Hepatocyte (in vitro differentiated cells): ENCODE results near the gene PDS5A. TPM values are rescaled to one million over a fixed set of nuclear protein-coding genes. Genes with fewer than 3 reads are reported as not detected.
"Not testable (repeated sequence)": the region's sequence is repeated elsewhere in the genome, so short reads cannot be mapped to it uniquely, and the experiment has no call there.

Experiments used
- DNase-seq: peaks from one replicate; pipeline ENCODE4 v3.0.0-alpha.2; 2016; ENCODE audit warnings: low spot score
- H2AFZ ChIP-seq: fragments of 200-600 bp; sonication (generic); 2 replicates; pipeline ENCODE4 v1.6.0; 2016; ENCODE audit warnings: antibody characterized with exemption, mild to moderate bottlenecking
- H3K27ac ChIP-seq: fragments of 200-600 bp; sonication (generic); 2 replicates; pipeline ENCODE4 v1.5.1; 2016; ENCODE audit warnings: mild to moderate bottlenecking
- H3K27me3 ChIP-seq: fragments of 200-600 bp; sonication (generic); 2 replicates; pipeline ENCODE4 v1.6.1; 2016
- H3K36me3 ChIP-seq: fragments of 200-600 bp; sonication (generic); replicated peaks from 2 replicates; pipeline ENCODE4 v1.5.1; 2016; ENCODE audit warnings: low read depth; ENCODE audit not compliant: insufficient read depth
- H3K4me1 ChIP-seq: fragments of 200-600 bp; sonication (generic); 2 replicates; pipeline ENCODE4 v1.5.1; 2016; ENCODE audit warnings: mild to moderate bottlenecking, moderate library complexity; ENCODE audit not compliant: insufficient read depth
- H3K4me2 ChIP-seq: fragments of 200-600 bp; sonication (generic); 2 replicates; pipeline ENCODE4 v1.6.0; 2016
- H3K4me3 ChIP-seq: fragments of 200-600 bp; sonication (generic); 2 replicates; pipeline ENCODE4 v1.5.1; 2016; ENCODE audit warnings: mild to moderate bottlenecking
- H3K79me2 ChIP-seq: fragments of 200-600 bp; sonication (generic); 2 replicates; pipeline ENCODE4 v1.6.0; 2017; ENCODE audit warnings: mild to moderate bottlenecking
- H3K9me2 ChIP-seq: fragments of 200-600 bp; sonication (generic); replicated peaks from 2 replicates; pipeline ENCODE4 v1.6.0; 2017; ENCODE audit warnings: mild to moderate bottlenecking; ENCODE audit not compliant: insufficient read depth
- H3K9me3 ChIP-seq: fragments of 200-600 bp; sonication (generic); 2 replicates; pipeline ENCODE4 v1.5.1; 2016; ENCODE audit warnings: low read depth, mild to moderate bottlenecking
- H4K20me1 ChIP-seq: fragments of 200-600 bp; sonication (generic); 2 replicates; pipeline ENCODE4 v1.6.0; 2016; ENCODE audit warnings: mild to moderate bottlenecking; ENCODE audit not compliant: insufficient read depth, poor library complexity, severe bottlenecking
- CTCF ChIP-seq: fragments of 200-600 bp; sonication (generic); IDR thresholded peaks from 2 replicates; pipeline ENCODE4 v1.5.1; 2016; ENCODE audit warnings: antibody characterized with exemption, mild to moderate bottlenecking; ENCODE audit not compliant: poor library complexity
- EZH2 ChIP-seq: fragments of 200-600 bp; sonication (generic); IDR thresholded peaks from 2 replicates; pipeline ENCODE4 v1.6.1; 2016; ENCODE audit warnings: antibody characterized with exemption, mild to moderate bottlenecking, borderline replicate concordance
- EZH2phosphoT487 ChIP-seq: fragments of 200-600 bp; sonication (generic); IDR thresholded peaks from one replicate; pipeline ENCODE4 v1.6.1; 2018; ENCODE audit warnings: antibody characterized with exemption, mild to moderate bottlenecking, low read depth, moderate library complexity; ENCODE audit not compliant: unreplicated experiment, severe bottlenecking
- whole genome bisulfite sequencing: methylation state at CpG from one replicate; pipeline ENCODE4 v1.1.6; 2016; ENCODE audit warnings: low lambda C conversion rate; ENCODE audit errors: missing lambda C conversion rate; 5-methylcytosine and 5-hydroxymethylcytosine counted together
- polyA plus RNA-seq: library from polyadenylated mRNA; unstranded; fragments of >200 nt; fragmentation: Nextera tagmentation; extraction: Ambion mirVana; gene quantifications from 2 replicates; pipeline ENCODE4 v1.2.1, GENCODE V29; 2016
- total RNA-seq: library from RNA; depleted of rRNA; stranded (reverse); fragments of >200 nt; gene quantifications from 2 replicates; pipeline ENCODE4 v1.2.3, GENCODE V29; 2014

PDS5A gene
- total and polyA plus RNA-seq, 2 experiments from 2014 or later, result 24.6 to 69.2 TPM

DNA sequence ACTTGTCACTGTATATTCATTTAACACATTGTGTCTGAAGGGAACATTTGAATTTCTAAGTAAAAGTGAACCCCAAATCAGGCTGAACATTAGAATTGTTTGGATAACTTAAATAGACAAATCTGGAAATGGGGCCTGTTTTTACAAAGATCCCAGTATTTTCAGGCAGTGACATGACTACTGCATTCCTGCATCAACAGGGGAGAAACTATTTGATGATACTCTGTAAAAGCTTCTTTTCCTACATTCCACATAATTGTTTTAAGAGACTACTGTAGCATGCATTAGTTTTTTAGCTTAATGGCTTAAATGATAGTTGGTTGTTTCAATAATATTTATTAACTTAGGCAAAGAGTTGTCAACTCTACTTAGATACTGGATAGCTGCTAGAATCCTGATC lies 127.0 kb downstream of the PDS5A start:
- TF ChIP-seq EZH2, result no peak
- no peak for TF ChIP-seq CTCF
- no peak for TF ChIP-seq EZH2phosphoT487
- H2AFZ ChIP-seq, result no peak overlapping the region
- H3K79me2 ChIP-seq, result peaks cover 6% of the 10 kb centered on the region
- peaks cover 6% of the 10 kb centered on the region for H3K9me3 ChIP-seq
- no peak overlapping the region for H3K27ac ChIP-seq
- peaks cover 7% of the 10 kb centered on the region for H3K4me1 ChIP-seq
- no peak overlapping the region for H3K4me2 ChIP-seq
- no peaks in the 10 kb centered on the region for H4K20me1 ChIP-seq
- no peaks in the 10 kb centered on the region for H3K27me3 ChIP-seq
- peaks cover 14% of the 10 kb centered on the region for H3K36me3 ChIP-seq
- no peak overlapping the region for H3K4me3 ChIP-seq
- DNase-seq, result no peak
- no peaks in the 10 kb centered on the region for H3K9me2 ChIP-seq

DNA sequence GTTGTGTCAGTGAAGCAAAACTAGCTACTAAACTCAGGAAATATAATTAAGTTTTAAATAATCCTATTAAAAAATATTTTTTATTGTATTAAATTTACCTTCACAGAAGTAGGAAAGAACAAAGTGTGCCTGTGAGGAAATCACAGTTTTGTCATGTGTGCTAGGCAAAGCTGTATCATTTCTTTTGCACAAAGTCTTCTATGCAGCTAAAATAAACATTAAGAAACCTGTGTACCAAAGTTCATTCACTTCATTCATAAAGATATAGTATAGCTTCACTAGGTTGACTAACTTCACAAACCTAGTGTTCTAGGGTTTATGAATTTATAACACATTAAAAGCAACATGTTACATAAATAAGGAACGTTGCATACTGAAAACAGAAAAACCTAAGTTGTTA lies 131.0 kb downstream of the PDS5A start:
- no peaks in the 10 kb centered on the region for H3K36me3 ChIP-seq
- 71% methylated on average over 1 of the region's 1 CpG for WGBS

GRCh38 chr4:39846120-39846519 lies 131.6 kb downstream of the PDS5A start:
- no peak overlapping the region for H2AFZ ChIP-seq
- no peak overlapping the region for H3K4me3 ChIP-seq
- H3K27me3 ChIP-seq, result no peaks in the 10 kb centered on the region
- TF ChIP-seq EZH2 (no peak), EZH2phosphoT487 (no peak), CTCF (no peak)
- H3K9me2 ChIP-seq, result no peaks in the 10 kb centered on the region
- no peaks in the 10 kb centered on the region for H3K9me3 ChIP-seq
- no peaks in the 10 kb centered on the region for H4K20me1 ChIP-seq
- DNase-seq, result no peak
- 96% methylated on average over 12 of the region's 12 CpGs for WGBS
- H3K27ac ChIP-seq, result peak overlapping the region; percentile 9
- H3K4me1 ChIP-seq, result peaks cover 7% of the 10 kb centered on the region
- H3K36me3 ChIP-seq, result no peaks in the 10 kb centered on the region
- no peak overlapping the region for H3K4me2 ChIP-seq
- H3K79me2 ChIP-seq, result peaks cover 2% of the 10 kb centered on the region

More for the DNA sequence above, 131.0 kb downstream of the PDS5A start:
- no peaks in the 10 kb centered on the region for H4K20me1 ChIP-seq
- peaks cover 2% of the 10 kb centered on the region for H3K79me2 ChIP-seq
- no peaks in the 10 kb centered on the region for H3K9me3 ChIP-seq
- no peak overlapping the region for H3K4me3 ChIP-seq
- peaks cover 7% of the 10 kb centered on the region for H3K4me1 ChIP-seq
- H2AFZ ChIP-seq, result no peak overlapping the region
- no peak overlapping the region for H3K4me2 ChIP-seq
- TF ChIP-seq EZH2 (no peak), CTCF (no peak), EZH2phosphoT487 (no peak)
- H3K27ac ChIP-seq, result peak overlapping the region; percentile 9
- H3K27me3 ChIP-seq, result no peaks in the 10 kb centered on the region
- H3K9me2 ChIP-seq, result no peaks in the 10 kb centered on the region
- DNase-seq, result no peak

DNA sequence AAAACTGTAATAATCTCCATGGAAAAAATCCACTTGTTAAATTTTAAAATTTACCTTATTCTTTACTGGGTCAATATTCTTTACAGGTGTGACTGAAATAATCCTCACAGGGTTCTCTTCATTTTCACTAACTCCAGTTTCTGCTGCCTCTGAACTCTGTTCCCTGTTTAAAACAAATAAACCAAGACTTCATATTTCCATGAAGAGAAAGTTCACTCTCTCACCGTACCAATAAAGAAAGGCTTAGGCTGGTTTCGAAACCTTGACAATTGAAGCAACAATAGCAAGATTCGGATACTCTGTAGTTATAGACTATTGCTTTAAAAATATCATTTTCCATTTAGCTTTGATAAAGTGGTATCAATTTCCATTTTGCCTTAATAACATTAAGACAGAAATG lies 135.8 kb downstream of the PDS5A start:
- 96% methylated on average over 3 of the region's 3 CpGs for WGBS
- Histone ChIP-seq H3K27ac (no peak overlapping the region), H4K20me1 (no peaks in the 10 kb centered on the region)

DNA sequence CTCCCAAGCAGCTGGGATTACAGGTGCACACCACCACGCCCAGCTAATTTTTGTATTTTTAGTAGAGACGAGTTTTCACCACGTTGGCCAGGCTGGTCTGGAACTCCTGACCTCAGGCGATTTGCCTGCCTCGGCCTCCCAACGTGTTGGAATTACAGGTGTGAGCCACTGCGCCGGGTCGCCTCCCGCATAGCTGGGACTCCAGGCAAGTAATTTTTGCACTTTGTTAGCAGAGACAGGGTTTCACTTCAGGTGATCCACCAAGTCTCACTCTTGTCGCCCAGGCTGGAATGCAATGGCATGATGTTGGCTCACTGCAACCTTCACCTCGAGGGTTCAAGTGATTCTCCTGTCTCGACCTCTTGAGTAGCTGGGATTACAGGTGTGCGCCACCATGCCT lies 137.2 kb downstream of the PDS5A start:
- not testable (repeated sequence) for H3K27me3 ChIP-seq, H3K79me2 ChIP-seq, H3K4me3 ChIP-seq, H4K20me1 ChIP-seq, H3K4me2 ChIP-seq, H3K9me3 ChIP-seq, H2AFZ ChIP-seq, H3K9me2 ChIP-seq, H3K27ac ChIP-seq, H3K36me3 ChIP-seq, H3K4me1 ChIP-seq, DNase-seq
- 92% methylated on average over 14 of the region's 14 CpGs for WGBS

More for the DNA sequence above, 135.8 kb downstream of the PDS5A start:
- no peaks in the 10 kb centered on the region for H3K9me2 ChIP-seq
- H3K27me3 ChIP-seq, result no peaks in the 10 kb centered on the region
- H3K9me3 ChIP-seq, result no peaks in the 10 kb centered on the region
- H3K4me3 ChIP-seq, result no peak overlapping the region
- H3K4me1 ChIP-seq, result no peaks in the 10 kb centered on the region
- no peak for DNase-seq
- H2AFZ ChIP-seq, result no peak overlapping the region
- H3K36me3 ChIP-seq, result peaks cover 4% of the 10 kb centered on the region
- TF ChIP-seq CTCF (no peak), EZH2phosphoT487 (no peak), EZH2 (no peak)
- no peak overlapping the region for H3K4me2 ChIP-seq
- peaks cover 2% of the 10 kb centered on the region for H3K79me2 ChIP-seq
